ENCODE data around the gene TMLHE. TPM values are rescaled to one million over a fixed set of nuclear protein-coding genes. Genes with fewer than 3 reads are reported as not detected.
"Not testable (repeated sequence)": the region's sequence is repeated elsewhere in the genome, so short reads cannot be mapped to it uniquely, and the experiment has no call there.

The TMLHE gene
- total and polyA plus RNA-seq, 2 experiments from 2014 or later: 17.4 to 22.1 TPM

- Histone ChIP-seq H3K27ac (no peak overlapping the region), H3K4me3 (no peak overlapping the region), H3K36me3 (no peaks in the 10 kb centered on the region), H3K27me3 (no peaks in the 10 kb centered on the region), H3K9me3 (ENCODE audit: low read depth) (no peaks in the 10 kb centered on the region), H3K4me1 (ENCODE audit: low read depth) (no peaks in the 10 kb centered on the region)
- TF ChIP-seq, protein P1, sequence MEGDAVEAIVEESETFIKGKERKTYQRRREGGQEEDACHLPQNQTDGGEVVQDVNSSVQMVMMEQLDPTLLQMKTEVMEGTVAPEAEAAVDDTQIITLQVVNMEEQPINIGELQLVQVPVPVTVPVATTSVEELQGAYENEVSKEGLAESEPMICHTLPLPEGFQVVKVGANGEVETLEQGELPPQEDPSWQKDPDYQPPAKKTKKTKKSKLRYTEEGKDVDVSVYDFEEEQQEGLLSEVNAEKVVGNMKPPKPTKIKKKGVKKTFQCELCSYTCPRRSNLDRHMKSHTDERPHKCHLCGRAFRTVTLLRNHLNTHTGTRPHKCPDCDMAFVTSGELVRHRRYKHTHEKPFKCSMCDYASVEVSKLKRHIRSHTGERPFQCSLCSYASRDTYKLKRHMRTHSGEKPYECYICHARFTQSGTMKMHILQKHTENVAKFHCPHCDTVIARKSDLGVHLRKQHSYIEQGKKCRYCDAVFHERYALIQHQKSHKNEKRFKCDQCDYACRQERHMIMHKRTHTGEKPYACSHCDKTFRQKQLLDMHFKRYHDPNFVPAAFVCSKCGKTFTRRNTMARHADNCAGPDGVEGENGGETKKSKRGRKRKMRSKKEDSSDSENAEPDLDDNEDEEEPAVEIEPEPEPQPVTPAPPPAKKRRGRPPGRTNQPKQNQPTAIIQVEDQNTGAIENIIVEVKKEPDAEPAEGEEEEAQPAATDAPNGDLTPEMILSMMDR (IDR thresholded peaks at IDR 0.05; ENCODE audit: low read depth, low read length): no peak
- no peak for DNase-seq (ENCODE audit: low read depth in 1 of 2, low spot score in 1 of 2)
Observed at GRCh38 chrX:155514225-155514624, 98.5 kb downstream of the TMLHE start.

GRCh38 chrX:155505296-155505695 is 107.5 kb downstream of the TMLHE start:
- DNase-seq (ENCODE audit: low read depth in 1 of 2, low spot score in 1 of 2): no peak
- H3K4me3 ChIP-seq: no peak overlapping the region
- TF ChIP-seq, protein P1 (IDR thresholded peaks at IDR 0.05; ENCODE audit: low read depth, low read length): no peak
- no peaks in the 10 kb centered on the region for H3K27me3 ChIP-seq
- H3K9me3 ChIP-seq (ENCODE audit: low read depth): no peaks in the 10 kb centered on the region
- H3K27ac ChIP-seq: no peak overlapping the region
- H3K36me3 ChIP-seq: no peaks in the 10 kb centered on the region
- H3K4me1 ChIP-seq (ENCODE audit: low read depth): no peaks in the 10 kb centered on the region

DNA sequence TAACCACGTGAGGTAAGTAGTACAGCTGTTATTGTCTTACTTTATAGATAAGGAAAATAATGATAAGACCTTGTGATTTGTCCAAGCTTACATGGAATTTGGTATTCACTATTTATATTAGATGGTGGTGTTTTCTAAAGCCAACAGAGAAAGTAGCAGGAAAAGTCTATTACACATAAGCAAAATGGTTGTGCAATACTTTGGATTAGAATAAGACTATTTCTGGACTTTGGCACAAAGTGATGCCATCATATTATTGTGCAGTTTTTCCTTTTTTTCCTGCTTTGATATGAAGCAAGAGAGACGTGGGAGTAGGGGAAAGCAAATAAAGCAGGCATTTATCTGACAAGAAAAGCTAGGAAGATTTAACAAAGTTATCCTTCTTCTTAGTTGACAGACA is 117.6 kb downstream of the TMLHE start:
- H3K27ac ChIP-seq; DNase-seq (ENCODE audit: low read depth in 1 of 2, low spot score in 1 of 2); H3K27me3 ChIP-seq; H3K4me1 ChIP-seq (ENCODE audit: low read depth); H3K4me3 ChIP-seq; H3K9me3 ChIP-seq (ENCODE audit: low read depth); H3K36me3 ChIP-seq: not testable (repeated sequence)

DNA sequence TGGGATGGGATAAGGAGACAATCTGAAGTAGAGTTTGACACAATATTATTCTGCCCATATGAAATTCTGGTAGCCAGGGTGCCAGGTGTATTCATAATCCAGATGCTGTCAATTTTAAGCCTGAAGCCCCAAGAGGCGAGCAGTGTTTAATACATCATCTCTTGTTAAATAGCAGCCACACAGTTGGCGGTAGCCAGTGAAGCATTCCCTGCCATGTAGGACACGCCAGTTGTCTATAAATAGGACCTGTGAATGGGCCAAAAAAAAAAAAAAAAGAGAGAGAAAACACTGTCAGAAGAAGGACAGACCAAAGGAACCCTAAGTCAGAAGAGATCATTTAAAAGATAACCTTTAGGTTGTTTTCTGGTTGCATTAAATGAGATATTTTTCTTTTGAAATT is 121.3 kb downstream of the TMLHE start:
- H3K27ac ChIP-seq; H3K27me3 ChIP-seq; H3K9me3 ChIP-seq (ENCODE audit: low read depth); H3K36me3 ChIP-seq; H3K4me3 ChIP-seq; DNase-seq (ENCODE audit: low read depth in 1 of 2, low spot score in 1 of 2); H3K4me1 ChIP-seq (ENCODE audit: low read depth): not testable (repeated sequence)

- H3K4me3 ChIP-seq; H3K4me1 ChIP-seq (ENCODE audit: low read depth); DNase-seq (ENCODE audit: low read depth in 1 of 2, low spot score in 1 of 2); H3K27ac ChIP-seq; H3K36me3 ChIP-seq; H3K27me3 ChIP-seq; H3K9me3 ChIP-seq (ENCODE audit: low read depth): not testable (repeated sequence)
Observed at GRCh38 chrX:155477136-155477535, 135.6 kb downstream of the TMLHE start.

GRCh38 chrX:155466269-155466938 is 146.3 kb downstream of the TMLHE start:
- H3K36me3 ChIP-seq; H3K27me3 ChIP-seq; DNase-seq (ENCODE audit: low read depth in 1 of 2, low spot score in 1 of 2); H3K4me1 ChIP-seq (ENCODE audit: low read depth); H3K27ac ChIP-seq; H3K4me3 ChIP-seq; H3K9me3 ChIP-seq (ENCODE audit: low read depth): not testable (repeated sequence)

DNA sequence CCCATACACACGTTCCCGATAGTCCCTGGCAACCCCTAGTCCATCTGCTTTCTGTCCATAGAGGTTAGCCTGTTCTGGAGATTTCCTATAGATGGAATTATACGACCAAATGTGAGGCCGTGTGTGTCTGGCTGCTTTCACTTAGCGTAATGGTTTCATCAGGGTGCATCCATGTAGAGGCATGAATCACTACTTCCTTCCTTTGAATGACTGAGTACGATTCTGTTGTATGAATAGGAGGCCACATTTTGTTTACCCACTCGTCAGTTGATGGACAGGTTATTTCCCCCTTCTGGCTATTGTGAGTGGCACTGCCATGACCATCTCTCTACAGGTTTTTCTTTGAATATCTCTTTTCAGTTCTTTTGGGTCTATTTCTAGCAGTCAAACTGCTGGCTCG is 152.3 kb downstream of the TMLHE start:
- H3K36me3 ChIP-seq; H3K27ac ChIP-seq; H3K27me3 ChIP-seq; H3K4me1 ChIP-seq (ENCODE audit: low read depth); H3K4me3 ChIP-seq; H3K9me3 ChIP-seq (ENCODE audit: low read depth); DNase-seq (ENCODE audit: low read depth in 1 of 2, low spot score in 1 of 2): not testable (repeated sequence)

DNA sequence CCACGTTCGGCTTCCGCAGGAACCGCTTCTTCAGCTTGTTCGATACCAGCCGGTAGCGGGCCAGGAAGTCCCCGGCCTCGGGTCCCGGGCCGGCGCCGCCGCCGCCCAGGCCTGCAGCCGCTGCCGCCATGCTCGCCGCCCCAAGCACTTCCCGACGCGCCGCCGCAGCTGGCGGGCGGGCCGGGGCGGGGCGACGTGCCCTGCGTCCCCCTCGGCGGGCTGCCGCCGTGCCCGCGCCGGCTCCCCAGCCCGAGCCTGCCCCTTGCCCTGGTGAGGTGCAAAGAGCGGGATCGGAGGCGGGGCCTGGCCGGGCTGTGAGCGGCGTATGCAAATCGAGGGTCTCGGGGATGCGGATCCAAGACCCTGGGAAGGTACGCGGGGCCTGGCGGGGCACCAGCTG is 154.3 kb downstream of the TMLHE start, which contains the start of gene F8A3:
F8A3 (minus strand) TSS at position 150 of the 400 bp plus-strand sequence; CDS start at position 130, 20 bp downstream.
- not testable (repeated sequence) for H3K27me3 ChIP-seq; DNase-seq (ENCODE audit: low read depth in 1 of 2, low spot score in 1 of 2); H3K27ac ChIP-seq; H3K4me3 ChIP-seq; H3K9me3 ChIP-seq (ENCODE audit: low read depth); H3K36me3 ChIP-seq; H3K4me1 ChIP-seq (ENCODE audit: low read depth)

GRCh38 chrX:155457761-155458447 is 154.8 kb downstream of the TMLHE start:
- not testable (repeated sequence) for H3K27ac ChIP-seq; H3K9me3 ChIP-seq (ENCODE audit: low read depth); H3K27me3 ChIP-seq; H3K4me3 ChIP-seq; H3K4me1 ChIP-seq (ENCODE audit: low read depth); H3K36me3 ChIP-seq; DNase-seq (ENCODE audit: low read depth in 1 of 2, low spot score in 1 of 2)
